ENCODE results near the gene NFKBIE. TPM values are rescaled to one million over a fixed set of nuclear protein-coding genes. Genes with fewer than 3 reads are reported as not detected.

Gene NFKBIE
- total and polyA plus RNA-seq, 2 of the 13 experiments (the other 11 are each of a cell fraction or from before 2014, with no cell fraction given), result 6.7 to 14.5 TPM

DNA sequence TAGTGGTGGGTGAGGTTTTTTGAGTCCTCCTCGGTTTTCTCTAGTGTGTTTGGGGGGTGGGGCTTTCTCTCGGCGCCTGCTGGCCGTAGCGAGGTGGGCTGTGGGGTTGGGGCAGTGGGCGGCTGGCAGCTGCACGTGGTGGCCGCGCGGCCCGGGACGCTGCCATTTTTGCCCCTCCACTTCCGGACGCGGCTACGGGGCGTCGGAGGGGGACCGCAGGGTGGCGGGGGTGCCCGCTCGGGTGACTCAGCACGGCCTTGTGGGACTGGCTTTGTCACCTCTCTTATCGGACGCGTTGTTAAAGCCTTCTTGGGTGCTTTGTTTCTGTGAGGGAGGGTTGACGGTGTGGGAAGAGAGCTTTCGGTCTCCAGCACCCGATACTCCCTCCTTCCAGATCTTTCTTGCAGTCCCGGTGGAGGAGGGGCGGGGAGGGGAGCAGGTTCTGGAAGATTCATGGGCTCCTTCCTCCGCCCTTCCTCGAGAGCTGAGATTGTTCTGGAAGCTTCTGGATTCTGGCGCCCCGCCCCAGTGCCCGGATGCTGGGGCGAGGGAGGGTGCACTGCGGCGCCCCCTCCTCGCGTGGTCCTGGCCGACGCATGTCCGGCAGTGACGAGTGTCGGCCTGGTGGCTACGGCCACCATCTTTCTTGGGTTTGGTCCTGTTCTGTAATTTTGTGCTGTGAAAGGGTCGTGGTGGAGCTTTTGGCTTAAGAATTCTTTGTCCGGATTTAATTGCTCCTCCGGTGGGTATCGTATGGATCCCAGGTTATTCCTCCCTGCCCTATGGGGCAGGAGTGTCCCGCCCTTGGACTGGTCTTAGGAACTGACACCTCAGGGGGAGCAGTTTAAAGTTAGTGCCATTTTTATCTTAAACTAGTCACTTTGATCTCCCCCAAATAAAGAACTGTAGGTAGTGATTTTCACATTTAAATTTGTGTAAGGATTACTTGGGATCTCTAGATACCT lies 17.7 kb downstream of the NFKBIE start:
- no peak for FAIRE-seq
- peak; percentile 13 for ATAC-seq
- H3K9me3 ChIP-seq (ENCODE audit: low read length), result no peaks in the 10 kb centered on the region
- peaks cover 54% of the 10 kb centered on the region for H3K79me2 ChIP-seq (ENCODE audit: insufficient read depth, low read length)
- H3K27me3 ChIP-seq (ENCODE audit: control insufficient read depth in 1 of 2, insufficient read depth in 2 of 2, low read length in 2 of 2), result no peaks in the 10 kb centered on the region; a peak in 1 of 5 replicates
- in situ Hi-C loops (cut with HindIII; ENCODE audit: extremely low pct_ligation_motif_present, low pct_unique_long_range_greater_than_20kb) (no loop called here), intact Hi-C loops (cut with micrococcal nuclease; ENCODE audit: unreplicated experiment) (no loop called here)
- peak overlapping the region; percentile 85 for H3K4me2 ChIP-seq (ENCODE audit: low read depth, low read length)
- POLR2A ChIA-PET, result interaction anchor here (1.0 to 8.4 kb wide), 36 partner anchors 8 to 621 kb away, joined by 3 to 264 read pairs (median 9); partner anchors contain the start of genes AARS2, GTPBP2, MRPL14 and SLC29A1
- WGBS (ENCODE audit: low lambda C conversion rate), result 2% methylated on average over 32 of the region's 52 CpGs
- TSS peak; percentile 52 for BruUV-seq (replicated peaks)
- H2AFZ ChIP-seq (ENCODE audit: low read length), result no peak overlapping the region
- H3K9ac ChIP-seq (ENCODE audit: insufficient read depth, low read depth, low read length), result peak overlapping the region; percentile 99
- DNase-seq (ENCODE audit: low spot score), result peak; percentile 36
- peak overlapping the region; percentile 81 to 97 (median 87) for H3K4me3 ChIP-seq (replicated peaks in 1 of 3; ENCODE audit: insufficient read depth in 1 of 3, low read depth in 2 of 3, low read length in 3 of 3)
- peaks cover 24 to 45% of the 10 kb centered on the region in 2 experiments for H3K36me3 ChIP-seq (replicated peaks in 1 of 2; ENCODE audit: control insufficient read depth in 1 of 2, insufficient read depth in 2 of 2, low read length in 2 of 2)
- H3K27ac ChIP-seq (ENCODE audit: extremely low read length, insufficient read depth, low read length), result peak overlapping the region; percentile 96
- CTCF ChIA-PET (ENCODE audit: low intra/inter-chr PET ratio, low total read pairs), result no interaction called here
- peaks cover 70% of the 10 kb centered on the region for H3K4me1 ChIP-seq (ENCODE audit: insufficient read depth, low read length)
- peaks cover 56% of the 10 kb centered on the region for H4K20me1 ChIP-seq (ENCODE audit: insufficient read depth, low read length)
- TF ChIP-seq ZNF543 (CRISPR knock-in tag; IDR thresholded peaks at IDR 0.05) (peak; percentile 37; the same call in 1 of the 2 replicates), SRY (CRISPR knock-in tag; IDR thresholded peaks at IDR 0.05) (peak; percentile 84; the same call in 1 of the 2 replicates), ZFYVE20 (CRISPR knock-in tag; IDR thresholded peaks at IDR 0.05; ENCODE audit: borderline replicate concordance, low read depth) (no peak), KLF15 (CRISPR knock-in tag; IDR thresholded peaks at IDR 0.05; ENCODE audit: borderline replicate concordance) (peak; percentile 72; the same call in 1 of the 2 replicates), ZNF740 (CRISPR knock-in tag; IDR thresholded peaks at IDR 0.05) (peak; percentile 31; the same call in 1 of the 2 replicates), IKZF4 (CRISPR knock-in tag; IDR thresholded peaks at IDR 0.05; ENCODE audit: borderline replicate concordance, low read depth, not compliant biosample characterization) (peak; percentile 20), MXI1 (IDR thresholded peaks at IDR 0.05; ENCODE audit: borderline replicate concordance, low read depth, low read length) (peak; percentile 89), ZFAT (CRISPR knock-in tag; conservative IDR thresholded peaks at IDR 0.05) (0 out of 2 replicates have a peak, but pooled peaks have one; percentile 1), NR2C2 (CRISPR knock-in tag; IDR thresholded peaks at IDR 0.05; ENCODE audit: borderline replicate concordance) (no peak; the same call in 1 of the 2 replicates), NFE2L1 (CRISPR knock-in tag; IDR thresholded peaks at IDR 0.05; ENCODE audit: borderline replicate concordance) (peak; percentile 94), ZNF564 (CRISPR knock-in tag; IDR thresholded peaks at IDR 0.05) (0 out of 2 replicates have a peak, but pooled peaks have one; percentile 17), TSC22D2 (CRISPR knock-in tag; IDR thresholded peaks at IDR 0.05; ENCODE audit: borderline replicate concordance) (0 out of 2 replicates have a peak, but pooled peaks have one; percentile 33), MXD4 (CRISPR knock-in tag; IDR thresholded peaks at IDR 0.05) (peak; percentile 95; the same call in 1 of the 2 replicates), MTA1 (CRISPR knock-in tag; IDR thresholded peaks at IDR 0.05; ENCODE audit: borderline replicate concordance) (peak; percentile 69; the same call in 1 of the 2 replicates)
- TF ChIP-seq, protein P1, sequence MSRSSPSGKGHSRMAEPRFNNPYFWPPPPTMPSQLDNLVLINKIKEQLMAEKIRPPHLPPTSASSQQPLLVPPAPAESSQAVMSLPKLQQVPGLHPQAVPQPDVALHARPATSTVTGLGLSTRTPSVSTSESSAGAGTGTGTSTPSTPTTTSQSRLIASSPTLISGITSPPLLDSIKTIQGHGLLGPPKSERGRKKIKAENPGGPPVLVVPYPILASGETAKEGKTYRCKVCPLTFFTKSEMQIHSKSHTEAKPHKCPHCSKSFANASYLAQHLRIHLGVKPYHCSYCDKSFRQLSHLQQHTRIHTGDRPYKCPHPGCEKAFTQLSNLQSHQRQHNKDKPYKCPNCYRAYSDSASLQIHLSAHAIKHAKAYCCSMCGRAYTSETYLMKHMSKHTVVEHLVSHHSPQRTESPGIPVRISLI (CRISPR knock-in tag; IDR thresholded peaks at IDR 0.05; ENCODE audit: borderline replicate concordance), result no peak

Data from HepG2 (cell line).